T-helper 2 cell treated with Interferon-gamma antibody and Interleukin-4, amounts not matched to agents 5 μg/mL and 100 μg/mL, for 36 hours (primary cell): ENCODE data around the gene NTN5.
"Not testable (repeated sequence)": the region's sequence is repeated elsewhere in the genome, so short reads cannot be mapped to it uniquely, and the experiment has no call there.

ENCODE experiments used
- DNase-seq: peaks from one replicate; pipeline ENCODE4 v3.0.0; 2021; ENCODE audit warnings: low spot score
- H3K27ac Mint-ChIP-seq: one replicate; pipeline ENCODE4 v1.8.0; 2021; ENCODE audit warnings: mild to moderate bottlenecking, mixed read lengths
- H3K27me3 Mint-ChIP-seq: one replicate; pipeline ENCODE4 v1.8.0; 2021; ENCODE audit warnings: low read depth, mixed read lengths
- H3K36me3 Mint-ChIP-seq: one replicate; pipeline ENCODE4 v1.8.0; 2021; ENCODE audit warnings: low read depth, mixed read lengths
- H3K4me1 Mint-ChIP-seq: one replicate; pipeline ENCODE4 v1.8.0; 2021; ENCODE audit warnings: low read depth, mixed read lengths
- H3K4me3 Mint-ChIP-seq: one replicate; pipeline ENCODE4 v1.8.0; 2022; ENCODE audit warnings: mild to moderate bottlenecking, moderate library complexity, mixed read lengths
- H3K9me3 Mint-ChIP-seq: one replicate; pipeline ENCODE4 v1.8.0; 2021; ENCODE audit warnings: mixed read lengths

Gene NTN5

DNA sequence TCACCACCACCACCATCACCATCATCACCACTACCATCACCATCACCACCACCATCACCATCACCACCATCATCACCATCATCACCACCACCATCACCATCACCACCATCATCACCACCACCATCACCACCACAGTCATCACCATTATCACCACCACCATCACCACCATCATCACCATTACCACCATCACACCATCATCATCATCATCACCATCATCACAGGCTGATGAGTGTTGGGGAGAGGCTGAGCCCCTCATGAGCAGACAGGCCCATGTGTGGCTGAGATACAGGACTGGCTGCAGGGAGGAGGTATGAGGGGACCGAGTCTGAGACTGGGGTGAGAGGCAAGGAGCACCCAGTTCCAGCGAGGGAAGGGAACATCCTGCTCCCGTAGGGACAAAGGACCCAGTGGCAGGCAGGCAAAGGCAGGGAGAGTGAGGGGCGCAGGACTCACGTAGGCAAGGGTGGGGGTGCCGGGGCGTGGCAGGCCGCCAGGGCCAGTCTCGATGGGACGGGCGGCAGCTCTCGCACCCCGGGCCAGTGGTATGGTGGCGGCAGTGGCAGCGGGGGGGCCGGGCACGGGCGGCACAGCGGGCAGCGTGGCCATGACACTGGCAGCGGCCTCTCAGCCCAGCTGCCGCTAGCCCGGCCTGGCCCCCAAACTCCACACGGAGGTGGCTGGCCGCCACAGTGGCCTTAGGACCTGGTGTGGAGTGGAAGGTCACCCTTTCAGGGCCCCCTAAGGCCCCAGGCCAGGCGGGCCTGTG, 2.7 kb downstream of the NTN5 start:
- H3K9me3 Mint-ChIP-seq = peaks cover 11% of the 10 kb centered on the region
- no peaks in the 10 kb centered on the region for H3K27me3 Mint-ChIP-seq
- no peak overlapping the region for H3K4me3 Mint-ChIP-seq
- H3K36me3 Mint-ChIP-seq = peaks cover 2% of the 10 kb centered on the region
- no peak overlapping the region for H3K27ac Mint-ChIP-seq
- H3K4me1 Mint-ChIP-seq = no peaks in the 10 kb centered on the region
- no peak for DNase-seq

- Mint-ChIP-seq H3K4me1 (no peaks in the 10 kb centered on the region), H3K9me3 (peaks cover 11% of the 10 kb centered on the region), H3K27me3 (no peaks in the 10 kb centered on the region), H3K36me3 (peaks cover 2% of the 10 kb centered on the region), H3K4me3 (no peak overlapping the region), H3K27ac (no peak overlapping the region)
- DNase-seq = no peak
These were observed 4.1 kb downstream of the NTN5 start for GRCh38 chr19:48668761-48669160.

- H3K9me3 Mint-ChIP-seq = peaks cover 11% of the 10 kb centered on the region
- no peak overlapping the region for H3K4me3 Mint-ChIP-seq
- no peaks in the 10 kb centered on the region for H3K27me3 Mint-ChIP-seq
- no peaks in the 10 kb centered on the region for H3K4me1 Mint-ChIP-seq
- H3K36me3 Mint-ChIP-seq = peaks cover 2% of the 10 kb centered on the region
- no peak for DNase-seq
- no peak overlapping the region for H3K27ac Mint-ChIP-seq
These were observed 4.5 kb downstream of the NTN5 start for GRCh38 chr19:48668332-48668731.

DNA sequence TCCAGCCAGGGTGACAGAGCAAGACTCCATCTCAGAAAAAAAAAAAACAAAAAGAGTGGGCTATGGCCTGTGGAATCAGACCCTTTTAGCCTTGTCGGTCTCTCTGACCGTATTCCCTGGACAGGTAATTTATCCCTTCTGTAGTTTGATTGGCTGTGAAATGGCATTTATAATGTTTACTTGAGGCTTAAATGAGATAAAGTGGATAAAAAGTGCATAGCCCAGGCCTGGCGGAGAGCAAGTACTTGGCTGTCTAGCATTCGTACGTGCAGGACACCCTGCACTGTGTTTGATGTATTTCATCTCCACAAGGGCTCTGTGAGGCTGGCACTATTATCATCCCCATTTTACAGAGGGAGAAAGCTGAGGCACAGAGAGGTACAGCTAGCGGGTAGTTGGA, 7.0 kb downstream of the NTN5 start:
- H3K9me3 Mint-ChIP-seq = peaks cover 11% of the 10 kb centered on the region
- no peak overlapping the region for H3K4me3 Mint-ChIP-seq
- H3K36me3 Mint-ChIP-seq = peaks cover 2% of the 10 kb centered on the region
- DNase-seq = no peak
- peaks cover 5% of the 10 kb centered on the region for H3K4me1 Mint-ChIP-seq
- H3K27me3 Mint-ChIP-seq = no peaks in the 10 kb centered on the region
- H3K27ac Mint-ChIP-seq = no peak overlapping the region

DNA sequence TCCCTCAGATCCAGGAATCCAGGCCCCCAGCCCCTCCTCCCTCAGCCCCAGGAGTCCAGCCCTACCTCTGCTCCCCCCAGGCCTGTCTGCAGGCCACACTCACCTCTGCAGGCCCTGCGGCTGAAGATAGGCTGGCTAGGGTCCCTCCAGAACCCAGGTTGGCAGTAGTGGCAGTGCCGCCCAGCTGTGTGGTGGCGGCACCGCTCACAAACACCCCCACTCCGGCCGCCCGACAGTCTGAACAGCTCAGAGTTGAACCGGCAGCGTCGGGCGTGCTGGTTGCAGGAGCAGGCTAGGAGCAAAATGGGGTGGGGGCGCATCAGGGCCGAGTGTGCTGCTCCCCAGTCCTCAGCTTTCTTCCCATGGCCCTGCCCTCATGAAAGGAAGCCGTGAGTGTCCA, 8.3 kb downstream of the NTN5 start:
- Mint-ChIP-seq H3K9me3 (peaks cover 5% of the 10 kb centered on the region), H3K36me3 (no peaks in the 10 kb centered on the region), H3K27ac (no peak overlapping the region), H3K4me3 (no peak overlapping the region), H3K4me1 (peaks cover 7% of the 10 kb centered on the region), H3K27me3 (no peaks in the 10 kb centered on the region)
- no peak for DNase-seq

- Mint-ChIP-seq H3K4me3 (no peak overlapping the region), H3K27me3 (peaks cover 3% of the 10 kb centered on the region), H3K4me1 (peaks cover 7% of the 10 kb centered on the region), H3K36me3 (no peaks in the 10 kb centered on the region), H3K9me3 (peaks cover under 1% of the 10 kb centered on the region), H3K27ac (no peak overlapping the region)
- DNase-seq = no peak
These were observed 9.2 kb downstream of the NTN5 start for GRCh38 chr19:48663667-48664066.

DNA sequence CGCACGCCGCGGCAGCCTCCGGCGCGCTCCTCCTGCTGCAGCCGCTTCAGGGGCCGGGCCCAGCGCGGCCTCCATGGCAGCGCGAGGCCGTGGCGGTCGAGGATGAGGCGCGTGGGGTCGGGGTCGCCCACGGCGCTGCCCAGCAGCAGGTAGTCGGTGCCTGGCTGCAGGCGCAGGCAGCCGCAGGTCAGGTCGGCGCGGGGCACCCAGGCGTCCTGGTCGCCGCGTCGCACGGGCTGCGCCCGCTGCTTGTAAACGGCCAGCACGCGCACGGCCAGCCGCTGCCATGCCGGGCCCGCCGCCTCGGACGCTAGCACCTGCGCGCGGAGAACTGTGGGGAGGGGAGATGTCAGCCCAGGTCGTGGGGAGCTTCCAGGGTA, 11.1 kb downstream of the NTN5 start:
- Mint-ChIP-seq H3K27me3 (peaks cover 6% of the 10 kb centered on the region), H3K4me1 (peaks cover 7% of the 10 kb centered on the region), H3K36me3 (no peaks in the 10 kb centered on the region), H3K4me3 (no peak overlapping the region), H3K27ac (no peak overlapping the region), H3K9me3 (no peaks in the 10 kb centered on the region)
- no peak for DNase-seq

GRCh38 chr19:48660852-48661710, 11.7 kb downstream of the NTN5 start:
- Mint-ChIP-seq H3K27ac (peak overlapping the region; percentile 91), H3K9me3 (no peaks in the 10 kb centered on the region), H3K4me3 (peak overlapping the region; percentile 69), H3K4me1 (peaks cover 7% of the 10 kb centered on the region), H3K27me3 (peaks cover 6% of the 10 kb centered on the region), H3K36me3 (no peaks in the 10 kb centered on the region)
- peak; percentile 80 for DNase-seq

GRCh38 chr19:48659768-48660167, 13.0 kb downstream of the NTN5 start:
- H3K4me1 Mint-ChIP-seq = peaks cover 7% of the 10 kb centered on the region
- DNase-seq = no peak
- H3K9me3 Mint-ChIP-seq = no peaks in the 10 kb centered on the region
- no peak overlapping the region for H3K27ac Mint-ChIP-seq
- H3K4me3 Mint-ChIP-seq = no peak overlapping the region
- no peaks in the 10 kb centered on the region for H3K36me3 Mint-ChIP-seq
- peaks cover 6% of the 10 kb centered on the region for H3K27me3 Mint-ChIP-seq

- Mint-ChIP-seq H3K27me3 (peaks cover 6% of the 10 kb centered on the region), H3K36me3 (no peaks in the 10 kb centered on the region), H3K4me1 (peaks cover 9% of the 10 kb centered on the region), H3K9me3 (no peaks in the 10 kb centered on the region), H3K4me3 (no peak overlapping the region), H3K27ac (no peak overlapping the region)
- no peak for DNase-seq
These were observed 14.3 kb downstream of the NTN5 start for GRCh38 chr19:48658483-48658882.

DNA sequence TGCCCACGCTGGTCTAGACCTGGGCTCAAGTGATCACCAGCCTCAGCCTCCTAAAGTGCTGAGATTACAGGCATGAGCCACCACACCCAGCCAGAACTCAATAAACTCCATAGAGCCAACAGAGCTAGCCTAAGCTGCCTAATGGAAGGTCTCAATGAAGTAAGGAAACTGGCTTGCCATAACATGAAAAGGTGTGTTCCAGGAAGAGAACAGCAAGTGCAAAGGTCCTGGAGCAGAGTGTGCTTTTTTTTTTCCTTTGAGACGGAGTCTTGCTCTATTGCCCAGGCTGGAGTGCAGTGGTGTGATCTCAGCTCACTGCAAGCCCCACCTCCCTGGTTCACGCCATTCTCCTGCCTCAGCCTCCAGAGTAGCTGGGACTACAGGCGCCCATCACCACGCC, 15.0 kb downstream of the NTN5 start:
- H3K27me3 Mint-ChIP-seq, H3K4me3 Mint-ChIP-seq, DNase-seq, H3K27ac Mint-ChIP-seq, H3K9me3 Mint-ChIP-seq, H3K36me3 Mint-ChIP-seq: not testable (repeated sequence)
- H3K4me1 Mint-ChIP-seq = peaks cover 11% of the 10 kb centered on the region

DNA sequence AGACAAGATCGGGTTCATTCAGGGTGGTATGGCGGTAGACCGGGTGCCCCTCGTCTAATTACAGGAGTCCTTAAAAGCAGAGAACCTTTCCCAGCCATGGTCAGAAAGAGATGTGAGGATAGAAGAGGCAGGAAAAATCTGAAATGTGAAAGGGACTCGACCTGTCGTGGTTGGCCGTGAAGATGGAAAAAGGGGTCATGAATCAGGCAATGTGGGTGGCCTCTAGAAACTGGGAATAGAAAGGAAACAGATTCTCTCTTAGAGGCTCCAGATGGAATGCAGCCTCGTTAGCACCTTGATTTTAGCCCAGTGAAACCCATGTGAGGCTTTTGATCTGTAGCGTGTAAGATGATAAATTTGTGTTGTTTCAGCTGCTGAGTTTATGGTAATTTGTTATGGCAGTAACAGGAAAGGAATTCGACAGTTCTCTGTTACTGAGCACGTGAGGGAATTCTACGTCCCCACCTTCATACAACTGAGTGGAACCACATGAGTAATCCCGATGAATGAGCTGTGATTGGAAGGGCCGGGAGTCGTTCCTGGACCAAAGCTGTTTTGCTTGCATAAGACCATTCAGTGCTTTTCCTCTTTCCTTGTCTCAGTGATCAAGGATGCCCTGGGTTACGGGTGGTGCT, 15.9 kb downstream of the NTN5 start:
- no peaks in the 10 kb centered on the region for H3K36me3 Mint-ChIP-seq
- peaks cover 14% of the 10 kb centered on the region for H3K4me1 Mint-ChIP-seq
- DNase-seq = no peak
- H3K27ac Mint-ChIP-seq = no peak overlapping the region
- no peak overlapping the region for H3K4me3 Mint-ChIP-seq
- no peaks in the 10 kb centered on the region for H3K9me3 Mint-ChIP-seq
- peaks cover 6% of the 10 kb centered on the region for H3K27me3 Mint-ChIP-seq

- no peaks in the 10 kb centered on the region for H3K36me3 Mint-ChIP-seq
- H3K4me1 Mint-ChIP-seq = peaks cover 10% of the 10 kb centered on the region
- no peak for DNase-seq
- H3K27ac Mint-ChIP-seq = peak overlapping the region; percentile 5
- H3K4me3 Mint-ChIP-seq = no peak overlapping the region
- H3K27me3 Mint-ChIP-seq = peaks cover 6% of the 10 kb centered on the region
- no peaks in the 10 kb centered on the region for H3K9me3 Mint-ChIP-seq
These were observed 18.3 kb downstream of the NTN5 start for GRCh38 chr19:48654299-48655059.
